ENCODE results near the gene SLC27A4. TPM values are rescaled to one million over a fixed set of nuclear protein-coding genes. Genes with fewer than 3 reads are reported as not detected.

Gene SLC27A4
- total RNA-seq, 1 experiment from 2014 or later: 18.8 TPM

GRCh38 chr9:128396970-128397613 is 56.8 kb downstream of the SLC27A4 start:
- POLR2A ChIA-PET: interaction anchor here (0.7 kb wide), 1 partner anchor 23 kb away, joined by 3 read pairs; no protein-coding TSS in a partner anchor
- intact Hi-C loops (cut with micrococcal nuclease): no loop called here

GRCh38 chr9:128397831-128398230 is 57.5 kb downstream of the SLC27A4 start:
- intact Hi-C loops (cut with micrococcal nuclease): no loop called here
- no peak for DNase-seq (ENCODE audit: unreplicated experiment)
- Mint-ChIP-seq H3K9me3 (ENCODE audit: unreplicated experiment) (no peaks in the 10 kb centered on the region), H3K27me3 (ENCODE audit: insufficient read depth, unreplicated experiment) (peaks cover 14% of the 10 kb centered on the region), H3K4me1 (ENCODE audit: insufficient read depth, unreplicated experiment) (no peaks in the 10 kb centered on the region), H3K27ac (ENCODE audit: low read depth, unreplicated experiment) (no peak overlapping the region), H3K4me3 (ENCODE audit: unreplicated experiment) (no peak overlapping the region), H3K36me3 (ENCODE audit: insufficient read depth, unreplicated experiment) (peaks cover 13% of the 10 kb centered on the region)
- BruUV-seq (replicated peaks): no TSS peak
- CTCF ChIA-PET: no interaction called here
- POLR2A ChIA-PET: no interaction called here
- no peak for TF ChIP-seq CTCF (IDR thresholded peaks at IDR 0.05; ENCODE audit: unreplicated experiment)

More at GRCh38 chr9:128396970-128397613, 56.8 kb downstream of the SLC27A4 start:
- no peak for TF ChIP-seq CTCF (IDR thresholded peaks at IDR 0.05; ENCODE audit: unreplicated experiment)
- Mint-ChIP-seq H3K36me3 (ENCODE audit: insufficient read depth, unreplicated experiment) (peaks cover 19% of the 10 kb centered on the region), H3K9me3 (ENCODE audit: unreplicated experiment) (no peaks in the 10 kb centered on the region), H3K27ac (ENCODE audit: low read depth, unreplicated experiment) (no peak overlapping the region), H3K4me1 (ENCODE audit: insufficient read depth, unreplicated experiment) (no peaks in the 10 kb centered on the region), H3K27me3 (ENCODE audit: insufficient read depth, unreplicated experiment) (peaks cover 14% of the 10 kb centered on the region), H3K4me3 (ENCODE audit: unreplicated experiment) (no peak overlapping the region)
- DNase-seq (ENCODE audit: unreplicated experiment): no peak
- CTCF ChIA-PET: no interaction called here
- BruUV-seq (replicated peaks): no TSS peak

GRCh38 chr9:128399861-128400260 is 59.5 kb downstream of the SLC27A4 start:
- H3K4me3 Mint-ChIP-seq (ENCODE audit: unreplicated experiment): no peak overlapping the region
- ChIA-PET CTCF (no interaction called here), POLR2A (no interaction called here)
- DNase-seq (ENCODE audit: unreplicated experiment): no peak
- H3K4me1 Mint-ChIP-seq (ENCODE audit: insufficient read depth, unreplicated experiment): no peaks in the 10 kb centered on the region
- peaks cover 14% of the 10 kb centered on the region for H3K27me3 Mint-ChIP-seq (ENCODE audit: insufficient read depth, unreplicated experiment)
- intact Hi-C loops (cut with micrococcal nuclease): no loop called here
- no peak overlapping the region for H3K27ac Mint-ChIP-seq (ENCODE audit: low read depth, unreplicated experiment)
- no peaks in the 10 kb centered on the region for H3K9me3 Mint-ChIP-seq (ENCODE audit: unreplicated experiment)
- H3K36me3 Mint-ChIP-seq (ENCODE audit: insufficient read depth, unreplicated experiment): peaks cover 7% of the 10 kb centered on the region
- no peak for TF ChIP-seq CTCF (IDR thresholded peaks at IDR 0.05; ENCODE audit: unreplicated experiment)
- BruUV-seq (replicated peaks): no TSS peak

- DNase-seq (ENCODE audit: unreplicated experiment): no peak
- POLR2A ChIA-PET: no interaction called here
- Mint-ChIP-seq H3K4me3 (ENCODE audit: unreplicated experiment) (no peak overlapping the region), H3K9me3 (ENCODE audit: unreplicated experiment) (no peaks in the 10 kb centered on the region), H3K27ac (ENCODE audit: low read depth, unreplicated experiment) (no peak overlapping the region), H3K4me1 (ENCODE audit: insufficient read depth, unreplicated experiment) (no peaks in the 10 kb centered on the region), H3K36me3 (ENCODE audit: insufficient read depth, unreplicated experiment) (no peaks in the 10 kb centered on the region), H3K27me3 (ENCODE audit: insufficient read depth, unreplicated experiment) (no peaks in the 10 kb centered on the region)
- BruUV-seq (replicated peaks): no TSS peak
- no peak for TF ChIP-seq CTCF (IDR thresholded peaks at IDR 0.05; ENCODE audit: unreplicated experiment)
- CTCF ChIA-PET: no interaction called here
- intact Hi-C loops (cut with micrococcal nuclease): no loop called here
These were observed 64.2 kb downstream of the SLC27A4 start for GRCh38 chr9:128404560-128404959.
